MM.1S (cell line): ENCODE results near the gene CLSTN1.
"Not testable (repeated sequence)": the region's sequence is repeated elsewhere in the genome, so short reads cannot be mapped to it uniquely, and the experiment has no call there.

ENCODE experiments used
- DNase-seq: peaks from one replicate; pipeline ENCODE4 v3.0.0-alpha.2; 2015
- H2AFZ ChIP-seq: fragments of 300-600 bp; sonication (generic); 2 replicates; pipeline ENCODE4 v1.6.0; 2016; ENCODE audit warnings: antibody characterized with exemption, low read length
- H3F3A ChIP-seq: fragments of 300-600 bp; sonication (generic); 2 replicates; pipeline ENCODE4 v1.6.1; 2016; ENCODE audit warnings: mild to moderate bottlenecking, antibody characterized with exemption, low read length, moderate library complexity, mixed read lengths; ENCODE audit not compliant: insufficient read depth
- H3K27ac ChIP-seq: fragments of 300-600 bp; sonication (generic); 2 replicates; pipeline ENCODE4 v1.5.1; 2016; ENCODE audit warnings: mild to moderate bottlenecking, low read length
- H3K27me3 ChIP-seq: fragments of 300-600 bp; sonication (generic); replicated peaks from 2 replicates; pipeline ENCODE4 v1.6.0; 2016; ENCODE audit warnings: low read length; ENCODE audit not compliant: insufficient read depth
- H3K36me3 ChIP-seq: fragments of 300-600 bp; sonication (generic); replicated peaks from 2 replicates; pipeline ENCODE4 v1.6.1; 2016; ENCODE audit warnings: mild to moderate bottlenecking, low read length, mixed read lengths; ENCODE audit not compliant: insufficient read depth
- H3K4me1 ChIP-seq: fragments of 300-600 bp; sonication (generic); 2 replicates; pipeline ENCODE4 v1.6.1; 2016; ENCODE audit warnings: low read length, mixed read lengths
- H3K4me2 ChIP-seq: fragments of 300-600 bp; sonication (generic); 2 replicates; pipeline ENCODE4 v1.6.0; 2016; ENCODE audit warnings: low read depth, low read length
- H3K4me3 ChIP-seq: fragments of 300-600 bp; sonication (generic); 2 replicates; pipeline ENCODE4 v1.5.1; 2016; ENCODE audit warnings: low read length, mixed read lengths
- H3K79me2 ChIP-seq: fragments of 300-600 bp; sonication (generic); 2 replicates; pipeline ENCODE4 v1.6.1; 2016; ENCODE audit warnings: mixed run types, low read length, mixed read lengths
- H3K9ac ChIP-seq: fragments of 300-600 bp; sonication (generic); 2 replicates; pipeline ENCODE4 v1.6.1; 2016; ENCODE audit warnings: low read length, mixed read lengths
- H3K9me2 ChIP-seq: fragments of 300-600 bp; sonication (generic); replicated peaks from 2 replicates; pipeline ENCODE4 v1.6.1; 2016; ENCODE audit warnings: mild to moderate bottlenecking, low read length, mixed read lengths; ENCODE audit not compliant: insufficient read depth
- H3K9me3 ChIP-seq: fragments of 300-600 bp; sonication (generic); replicated peaks from 2 replicates; pipeline ENCODE4 v1.6.1; 2016; ENCODE audit warnings: mild to moderate bottlenecking, low read length, mixed read lengths; ENCODE audit not compliant: insufficient read depth
- H4K20me1 ChIP-seq: fragments of 300-600 bp; sonication (generic); 2 replicates; pipeline ENCODE4 v1.6.1; 2016; ENCODE audit warnings: mild to moderate bottlenecking, low read length, moderate library complexity, mixed read lengths; ENCODE audit not compliant: insufficient read depth
- EZH2 ChIP-seq: fragments of 300-600 bp; sonication (generic); optimal IDR thresholded peaks from 2 replicates; pipeline ENCODE3; 2017; ENCODE audit warnings: low read depth, mild to moderate bottlenecking, antibody characterized with exemption, low read length, mixed read lengths
- EZH2phosphoT487 ChIP-seq: fragments of 300-600 bp; sonication (generic); IDR thresholded peaks from 2 replicates; pipeline ENCODE4 v1.6.1; 2018; ENCODE audit warnings: antibody characterized with exemption, low read length
- TF ChIP-seq, protein P1 (sequence below): fragments of 300-600 bp; sonication (generic); IDR thresholded peaks from 2 replicates; pipeline ENCODE4 v1.5.1; 2016; ENCODE audit warnings: antibody characterized with exemption, low read length, mixed read lengths

The CLSTN1 gene

DNA sequence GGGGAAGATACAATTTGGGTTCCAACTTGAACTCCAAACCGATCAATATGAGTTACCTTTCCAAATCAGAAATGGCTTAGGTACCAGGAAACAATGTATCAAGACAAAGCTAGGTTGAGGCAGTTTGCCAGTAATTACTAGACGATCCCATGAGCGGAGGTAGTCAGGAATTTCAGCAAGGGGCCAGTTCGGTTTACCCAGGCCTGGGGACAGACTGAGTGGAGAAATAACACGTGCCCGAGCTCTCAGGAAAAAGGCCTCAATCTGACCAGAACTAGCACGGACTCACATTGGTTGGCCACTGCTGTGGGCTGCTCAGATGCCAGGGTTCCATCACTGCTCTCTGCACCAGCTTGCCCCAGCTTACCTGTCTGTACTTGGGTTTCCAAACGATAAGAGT lies 15.3 kb downstream of the CLSTN1 start:
- Histone ChIP-seq H3K27ac (no peak overlapping the region), H3K9me3 (no peaks in the 10 kb centered on the region), H3K36me3 (no peaks in the 10 kb centered on the region), H3K27me3 (no peaks in the 10 kb centered on the region), H3K4me2 (no peak overlapping the region), H2AFZ (no peak overlapping the region), H3K9ac (no peak overlapping the region), H3K4me1 (no peaks in the 10 kb centered on the region), H3K9me2 (no peaks in the 10 kb centered on the region), H3K4me3 (no peak overlapping the region), H4K20me1 (no peaks in the 10 kb centered on the region), H3F3A (no peaks in the 10 kb centered on the region), H3K79me2 (peaks cover 85% of the 10 kb centered on the region)
- DNase-seq, result no peak
- TF ChIP-seq EZH2 (no peak), EZH2phosphoT487 (no peak)
- TF ChIP-seq, protein P1, sequence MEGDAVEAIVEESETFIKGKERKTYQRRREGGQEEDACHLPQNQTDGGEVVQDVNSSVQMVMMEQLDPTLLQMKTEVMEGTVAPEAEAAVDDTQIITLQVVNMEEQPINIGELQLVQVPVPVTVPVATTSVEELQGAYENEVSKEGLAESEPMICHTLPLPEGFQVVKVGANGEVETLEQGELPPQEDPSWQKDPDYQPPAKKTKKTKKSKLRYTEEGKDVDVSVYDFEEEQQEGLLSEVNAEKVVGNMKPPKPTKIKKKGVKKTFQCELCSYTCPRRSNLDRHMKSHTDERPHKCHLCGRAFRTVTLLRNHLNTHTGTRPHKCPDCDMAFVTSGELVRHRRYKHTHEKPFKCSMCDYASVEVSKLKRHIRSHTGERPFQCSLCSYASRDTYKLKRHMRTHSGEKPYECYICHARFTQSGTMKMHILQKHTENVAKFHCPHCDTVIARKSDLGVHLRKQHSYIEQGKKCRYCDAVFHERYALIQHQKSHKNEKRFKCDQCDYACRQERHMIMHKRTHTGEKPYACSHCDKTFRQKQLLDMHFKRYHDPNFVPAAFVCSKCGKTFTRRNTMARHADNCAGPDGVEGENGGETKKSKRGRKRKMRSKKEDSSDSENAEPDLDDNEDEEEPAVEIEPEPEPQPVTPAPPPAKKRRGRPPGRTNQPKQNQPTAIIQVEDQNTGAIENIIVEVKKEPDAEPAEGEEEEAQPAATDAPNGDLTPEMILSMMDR, result no peak

DNA sequence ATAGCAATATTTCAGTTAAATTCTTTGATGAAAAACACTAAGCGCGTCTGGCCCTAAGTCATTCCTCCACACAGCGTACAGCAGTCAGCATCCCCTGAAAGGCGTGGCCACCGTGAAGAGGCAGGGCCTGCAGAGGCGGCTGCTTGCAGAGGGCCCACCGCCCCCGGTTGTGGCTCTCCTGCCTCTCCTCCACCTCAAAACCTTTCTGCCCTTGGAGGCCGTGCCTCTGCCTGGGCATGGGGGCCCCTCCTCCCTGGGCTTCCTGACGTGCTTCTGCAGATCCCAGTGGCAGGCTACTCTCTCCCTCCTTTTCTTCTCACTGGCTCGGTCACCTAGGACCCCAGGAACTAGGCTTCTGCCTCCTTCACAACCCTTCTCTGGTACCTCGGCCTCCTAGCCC lies 16.2 kb downstream of the CLSTN1 start:
- DNase-seq, result no peak
- Histone ChIP-seq H4K20me1 (no peaks in the 10 kb centered on the region), H3K36me3 (no peaks in the 10 kb centered on the region), H3K9me2 (no peaks in the 10 kb centered on the region), H2AFZ (no peak overlapping the region), H3K4me3 (no peak overlapping the region), H3K4me1 (no peaks in the 10 kb centered on the region), H3K79me2 (peaks cover 85% of the 10 kb centered on the region), H3K27me3 (no peaks in the 10 kb centered on the region), H3K9ac (no peak overlapping the region), H3K4me2 (no peak overlapping the region), H3F3A (no peaks in the 10 kb centered on the region), H3K27ac (no peak overlapping the region), H3K9me3 (no peaks in the 10 kb centered on the region)
- TF ChIP-seq EZH2 (no peak), EZH2phosphoT487 (no peak)
- TF ChIP-seq, protein P1, result no peak

DNA sequence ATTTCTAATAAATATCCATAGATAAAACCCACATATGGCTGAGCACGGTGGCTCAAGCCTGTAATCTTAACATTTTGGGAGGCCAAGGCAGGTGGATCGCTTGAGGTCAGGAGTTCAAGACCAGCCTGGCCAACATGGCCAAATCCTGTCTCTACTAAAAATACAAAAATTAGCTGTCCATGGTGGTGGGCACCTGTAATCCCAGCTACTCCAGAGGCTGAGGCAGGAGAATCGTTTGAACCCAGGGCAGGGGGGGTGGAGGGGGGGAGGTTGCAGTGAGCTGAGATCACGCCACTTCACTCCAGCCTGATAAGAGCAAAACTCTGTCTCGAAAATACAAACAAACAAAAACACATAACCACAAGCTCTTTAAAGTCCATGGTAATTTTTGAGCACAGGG lies 17.8 kb downstream of the CLSTN1 start:
- H3F3A ChIP-seq, H3K9me2 ChIP-seq, H3K4me1 ChIP-seq, H3K27ac ChIP-seq, H3K4me3 ChIP-seq, H3K27me3 ChIP-seq, H3K4me2 ChIP-seq, H2AFZ ChIP-seq, H3K9me3 ChIP-seq, DNase-seq, H3K36me3 ChIP-seq, H4K20me1 ChIP-seq, H3K9ac ChIP-seq: not testable (repeated sequence)
- peaks cover 85% of the 10 kb centered on the region for H3K79me2 ChIP-seq

DNA sequence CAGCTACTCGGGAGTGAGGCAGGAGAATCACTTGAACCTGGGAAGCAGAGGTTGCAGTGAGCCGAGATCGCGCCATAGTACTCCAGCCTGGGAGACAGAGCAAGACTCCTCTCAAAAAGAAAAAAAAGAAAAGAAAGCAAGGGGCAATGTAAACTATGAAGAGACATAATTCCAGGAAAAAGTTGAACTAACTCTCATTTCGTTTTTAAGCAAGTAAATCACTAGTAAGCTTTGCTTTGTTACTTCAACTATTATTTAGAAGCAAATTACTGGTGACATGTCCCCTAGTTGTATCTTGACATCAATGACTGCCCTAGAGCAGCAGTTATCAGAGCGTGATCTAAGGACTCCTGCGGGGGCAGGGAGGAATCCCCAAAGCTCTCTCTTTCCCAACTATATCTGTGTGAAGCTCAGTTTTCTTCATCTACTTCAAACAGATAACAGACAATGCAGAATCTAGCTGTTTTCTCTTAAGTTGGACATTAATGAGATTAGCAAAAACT lies 18.7 kb downstream of the CLSTN1 start:
- no peak overlapping the region for H3K27ac ChIP-seq
- H3K9ac ChIP-seq, result no peak overlapping the region
- TF ChIP-seq EZH2phosphoT487, result no peak
- TF ChIP-seq EZH2, result no peak
- TF ChIP-seq, protein P1, result no peak
- H3K4me3 ChIP-seq, result no peak overlapping the region
- H2AFZ ChIP-seq, result no peak overlapping the region
- no peak for DNase-seq
- H3F3A ChIP-seq, result peaks cover 2% of the 10 kb centered on the region; the same call in 1 of the 2 replicates
- H4K20me1 ChIP-seq, result no peaks in the 10 kb centered on the region
- H3K4me1 ChIP-seq, result peaks cover 2% of the 10 kb centered on the region; the same call in 1 of the 2 replicates
- H3K36me3 ChIP-seq, result no peaks in the 10 kb centered on the region
- H3K9me2 ChIP-seq, result no peaks in the 10 kb centered on the region
- no peaks in the 10 kb centered on the region for H3K27me3 ChIP-seq
- no peaks in the 10 kb centered on the region for H3K9me3 ChIP-seq
- peaks cover 85% of the 10 kb centered on the region for H3K79me2 ChIP-seq
- H3K4me2 ChIP-seq, result no peak overlapping the region

DNA sequence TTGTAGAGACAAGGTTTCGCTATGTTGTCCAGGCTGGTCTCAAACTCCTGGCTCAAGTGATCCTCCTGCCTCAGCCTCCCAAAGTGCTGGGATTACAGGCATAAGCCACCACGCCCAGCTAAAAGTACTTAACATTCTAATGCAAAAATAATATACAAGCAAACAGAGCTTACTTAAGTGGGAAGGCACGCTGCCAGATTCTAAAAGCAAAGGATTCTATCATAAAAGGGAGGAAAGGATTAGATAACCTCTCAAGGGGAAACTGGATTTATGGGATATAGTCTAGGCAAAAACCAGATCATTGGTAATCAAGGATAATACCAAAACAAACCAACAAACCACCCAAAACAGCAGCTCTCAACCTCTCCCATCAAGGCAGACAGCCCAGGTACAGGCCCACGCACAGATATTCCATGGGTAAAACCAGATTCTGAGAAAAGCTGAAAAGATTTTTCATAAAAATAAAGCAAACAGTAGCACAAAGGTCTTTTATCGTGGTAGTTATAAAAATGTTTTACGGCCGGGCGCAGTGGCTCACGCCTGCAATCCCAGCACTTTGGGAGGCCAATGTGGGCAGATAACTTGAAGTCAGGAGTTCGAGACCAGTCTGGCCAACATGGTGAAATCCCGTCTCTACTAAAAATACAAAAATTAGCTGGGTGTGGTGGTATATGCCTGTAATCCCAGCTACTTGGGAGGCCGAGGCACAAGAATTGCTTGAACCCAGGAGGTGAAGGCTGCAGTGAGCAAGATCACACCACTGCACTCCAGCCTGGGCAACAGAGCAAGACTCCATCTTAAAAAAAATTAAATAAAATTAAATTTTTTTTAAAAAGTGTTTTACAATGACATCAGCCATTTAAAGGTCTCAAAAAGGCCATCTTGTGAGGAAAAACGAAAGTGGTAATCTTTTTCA lies 20.5 kb downstream of the CLSTN1 start:
- not testable (repeated sequence) for H3K4me2 ChIP-seq, H3K9ac ChIP-seq, DNase-seq, H3K4me1 ChIP-seq, H3F3A ChIP-seq, H4K20me1 ChIP-seq, H3K9me3 ChIP-seq, H3K27ac ChIP-seq, H3K27me3 ChIP-seq, H2AFZ ChIP-seq, H3K36me3 ChIP-seq, H3K9me2 ChIP-seq, H3K4me3 ChIP-seq
- peaks cover 87% of the 10 kb centered on the region for H3K79me2 ChIP-seq
